HG03354 (cell line): Measurements from ENCODE around the gene SRF.
"Not testable (repeated sequence)": the region's sequence is repeated elsewhere in the genome, so short reads cannot be mapped to it uniquely, and the experiment has no call there.

Source experiments
- ATAC-seq: cut with Tn5 transposase; IDR thresholded peaks from one replicate; pipeline ENCODE4 v1.9.1; 2021; ENCODE audit warnings: mild to moderate bottlenecking; ENCODE audit not compliant: unreplicated experiment, poor library complexity, severe bottlenecking

The SRF gene

DNA sequence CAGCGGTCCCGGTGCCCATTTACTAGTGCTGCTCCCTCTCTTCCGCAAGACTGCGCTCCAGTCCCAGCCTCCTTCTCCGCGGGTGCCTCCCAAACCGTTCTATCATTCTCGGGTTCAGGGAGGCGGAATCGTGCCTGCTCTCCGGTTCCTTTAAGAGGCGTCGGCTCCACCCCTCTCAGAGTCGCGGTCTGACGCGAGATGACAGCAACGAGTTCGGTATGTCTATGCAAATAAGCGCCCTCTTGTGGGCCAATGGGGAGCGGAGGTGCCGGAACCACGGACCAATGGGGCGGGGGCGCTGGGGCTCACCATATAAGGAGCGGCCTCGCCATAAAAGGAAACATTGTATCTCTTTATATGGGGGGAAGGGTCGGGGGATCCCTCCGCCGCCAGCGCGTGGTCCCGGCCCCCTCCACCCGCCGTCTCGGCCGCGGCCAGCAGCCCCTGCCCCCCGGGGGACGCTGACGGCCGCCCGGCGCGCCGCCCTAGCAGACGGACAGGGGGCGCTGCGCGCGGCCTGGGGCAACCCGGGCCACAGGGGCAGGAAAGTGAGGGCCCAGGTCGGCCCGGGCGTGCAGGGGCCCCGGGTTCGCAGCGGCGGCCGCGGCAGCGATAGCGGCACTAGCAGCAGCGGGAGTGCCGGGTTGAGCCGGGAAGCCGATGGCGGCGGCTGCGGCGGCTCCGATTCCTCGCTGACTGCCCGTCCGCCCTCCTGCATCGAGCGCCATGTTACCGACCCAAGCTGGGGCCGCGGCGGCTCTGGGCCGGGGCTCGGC lies at the start of gene SRF:
Gene SRF (plus strand): TSS at position 339 of the 776 bp plus-strand sequence. CDS start 388 bp downstream, at position 727.
- peak; percentile 63 for ATAC-seq

DNA sequence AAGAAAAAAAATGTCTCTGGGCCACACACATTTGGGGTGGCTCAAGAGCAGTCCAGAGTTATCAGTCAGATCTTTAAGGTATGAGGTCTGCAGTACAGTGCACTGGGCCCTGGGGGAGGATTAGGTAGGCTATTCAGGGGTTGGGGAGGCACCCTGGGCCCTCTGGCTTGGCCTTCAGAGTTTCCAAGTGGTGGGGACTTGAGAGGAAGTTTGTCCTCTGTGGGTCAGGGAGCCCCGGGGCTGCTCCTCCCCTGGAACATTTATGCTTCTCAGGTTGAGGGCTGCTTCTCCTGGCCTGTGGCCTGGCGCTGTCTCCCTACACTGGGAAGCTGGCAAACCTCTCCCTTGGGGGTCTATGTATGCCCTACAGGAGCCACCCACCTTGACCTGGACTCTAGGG lies 48.9 kb upstream of the SRF start:
- no peak for ATAC-seq

DNA sequence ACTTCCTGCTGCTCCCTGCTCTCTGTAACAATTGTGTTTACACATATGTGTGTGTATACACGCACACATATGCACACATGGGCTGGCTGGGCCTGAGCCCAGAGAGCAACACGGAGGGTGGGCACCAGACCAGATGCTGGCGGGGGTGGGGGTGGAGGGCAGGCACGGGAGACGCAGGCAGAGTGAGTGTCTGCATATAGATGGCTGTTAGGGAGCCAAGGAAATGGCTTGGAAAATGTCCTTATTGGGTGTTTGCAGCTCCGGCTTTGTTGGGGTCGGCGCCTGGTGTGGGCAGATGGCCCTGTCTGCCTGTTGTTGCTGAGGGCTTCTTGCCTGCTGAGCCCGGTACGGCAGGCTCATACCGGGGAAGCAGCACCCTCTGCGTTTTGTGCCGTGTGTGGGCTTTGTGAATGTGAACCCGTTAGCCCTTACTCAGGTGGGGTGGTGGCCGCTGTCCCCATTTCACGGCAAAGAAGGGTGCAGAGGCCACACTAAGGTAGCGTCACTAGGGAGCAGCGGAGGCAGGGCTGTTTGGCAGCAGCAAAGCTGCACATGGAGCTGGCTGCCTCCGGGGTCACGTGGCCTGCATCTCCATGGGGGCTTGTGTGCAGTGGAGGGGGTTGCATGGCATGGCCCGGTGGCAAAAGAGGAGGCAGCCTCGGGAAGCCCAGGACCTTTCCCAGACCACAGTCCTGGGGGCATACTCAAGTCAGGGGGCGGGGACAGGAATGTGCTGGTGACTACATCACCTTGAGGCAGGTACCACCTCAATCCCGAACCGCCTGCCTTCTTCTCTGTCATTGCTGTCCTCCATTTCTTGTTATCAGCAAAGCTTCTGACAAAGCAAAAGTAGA lies 47.4 kb upstream of the SRF start:
- ATAC-seq: no peak

- no peak for ATAC-seq
Measured at GRCh38 chr6:43124481-43124880, 46.6 kb upstream of the SRF start.

DNA sequence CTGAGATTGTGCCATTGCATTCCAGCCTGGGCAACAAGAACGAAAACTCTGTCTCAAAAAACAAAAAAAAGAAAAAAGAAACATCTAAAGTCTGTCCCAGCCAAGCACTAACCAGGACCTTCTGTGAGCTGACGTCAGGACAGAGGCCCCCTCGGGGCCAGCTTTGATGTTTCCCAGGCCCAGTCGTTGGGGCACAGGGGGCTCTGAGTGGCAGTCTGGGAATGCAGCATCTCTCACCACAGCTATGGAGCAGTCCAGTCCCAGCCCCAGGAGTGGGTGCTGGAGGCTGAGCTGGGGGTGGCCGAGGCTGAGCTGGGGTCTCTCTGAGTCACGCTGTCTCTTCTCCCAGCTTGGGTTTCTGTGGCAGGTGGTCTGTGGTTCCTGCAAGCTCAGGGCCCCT lies 46.0 kb upstream of the SRF start:
- no peak for ATAC-seq

- no peak for ATAC-seq
Measured at GRCh38 chr6:43125555-43125954, 45.5 kb upstream of the SRF start.

DNA sequence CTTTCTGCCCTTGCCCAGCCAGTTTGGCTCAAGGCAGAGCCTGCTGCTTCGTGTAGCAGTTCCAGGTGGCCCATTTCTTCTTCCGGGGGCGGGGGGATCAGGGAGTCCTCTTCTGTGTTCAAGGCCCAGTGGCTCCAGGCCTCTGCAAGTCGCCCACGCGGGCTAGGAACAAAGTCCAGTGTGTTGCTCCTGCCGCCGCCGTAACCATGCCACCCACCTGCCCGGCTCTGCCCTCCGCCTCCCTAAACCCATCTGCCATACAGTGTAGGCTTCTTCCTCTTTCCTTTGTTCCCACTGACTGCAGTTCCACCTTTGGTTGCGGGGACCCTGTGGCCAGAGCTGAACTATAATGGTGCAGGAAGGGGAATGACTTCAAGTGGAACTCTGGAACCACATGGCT lies 43.9 kb upstream of the SRF start:
- ATAC-seq: no peak

DNA sequence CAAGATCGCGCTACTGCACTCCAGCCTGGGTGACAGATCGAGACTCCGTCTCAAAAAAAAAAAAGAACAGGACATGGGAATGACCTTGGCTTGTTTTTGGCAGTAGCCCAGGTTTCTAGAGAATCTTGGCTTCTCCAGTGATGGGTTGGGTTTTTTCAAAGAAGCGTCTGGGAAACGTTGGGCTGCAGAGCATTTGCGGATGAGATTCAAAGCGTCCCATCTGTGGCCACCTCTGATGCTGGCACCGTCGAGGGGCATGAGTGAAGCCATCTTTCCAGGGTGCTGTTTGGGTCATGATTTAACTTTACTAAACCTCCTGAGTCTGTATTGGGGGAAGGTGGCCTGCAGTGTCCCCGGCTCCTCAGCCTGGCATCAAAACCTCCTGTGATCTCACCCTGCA lies 43.2 kb upstream of the SRF start:
- no peak for ATAC-seq

- ATAC-seq: no peak
Measured at GRCh38 chr6:43128926-43129325, 42.1 kb upstream of the SRF start.

GRCh38 chr6:43129434-43130194 lies 41.5 kb upstream of the SRF start:
- ATAC-seq: no peak

GRCh38 chr6:43130429-43130828 lies 40.6 kb upstream of the SRF start:
- ATAC-seq: no peak

GRCh38 chr6:43131379-43131778 lies 39.7 kb upstream of the SRF start:
- not testable (repeated sequence) for ATAC-seq

GRCh38 chr6:43138267-43138666 lies 32.8 kb upstream of the SRF start:
- ATAC-seq: no peak

DNA sequence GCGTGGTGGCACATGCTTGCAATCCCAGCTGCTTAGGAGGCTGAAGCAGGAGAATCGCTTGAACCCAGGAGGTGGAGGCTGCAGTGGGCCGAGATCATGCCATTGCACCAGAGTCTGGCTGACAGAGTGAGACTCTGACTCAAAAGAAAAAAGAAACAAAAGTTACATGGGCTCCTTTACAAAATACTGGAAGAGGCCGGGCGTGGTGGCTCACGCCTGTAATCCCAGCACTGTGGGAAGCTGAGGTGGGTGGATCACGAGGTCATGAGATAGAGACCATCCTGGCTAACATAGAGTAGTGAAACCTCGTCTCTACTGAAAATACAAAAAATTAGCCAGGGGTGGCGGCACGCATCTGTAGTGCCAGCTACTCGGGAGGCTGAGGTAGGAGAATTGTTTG lies 31.1 kb upstream of the SRF start:
- ATAC-seq: not testable (repeated sequence)

GRCh38 chr6:43141644-43142043 lies 29.4 kb upstream of the SRF start:
- ATAC-seq: no peak

GRCh38 chr6:43142101-43142500 lies 29.0 kb upstream of the SRF start:
- ATAC-seq: no peak

GRCh38 chr6:43143235-43144128 lies 27.6 kb upstream of the SRF start:
- ATAC-seq: peak; percentile 84

DNA sequence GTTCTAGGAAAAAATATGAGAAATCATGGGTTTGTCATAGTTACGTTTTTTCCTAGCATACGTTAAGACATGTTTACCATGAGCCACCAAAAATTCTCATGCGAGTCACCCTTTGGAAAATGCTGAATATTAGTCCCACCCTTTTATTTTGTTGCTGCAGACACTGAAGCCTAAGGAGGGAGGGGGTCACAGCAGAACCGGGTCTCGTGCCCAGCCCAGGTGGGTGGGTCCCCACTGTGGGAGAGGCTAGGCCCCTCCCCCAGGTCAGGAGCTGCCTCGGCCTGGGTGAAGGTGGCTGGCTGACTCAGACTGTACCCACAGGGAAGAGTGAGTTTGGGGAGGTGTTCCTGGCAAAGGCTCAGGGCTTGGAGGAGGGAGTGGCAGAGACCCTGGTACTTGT lies 26.2 kb upstream of the SRF start:
- no peak for ATAC-seq

DNA sequence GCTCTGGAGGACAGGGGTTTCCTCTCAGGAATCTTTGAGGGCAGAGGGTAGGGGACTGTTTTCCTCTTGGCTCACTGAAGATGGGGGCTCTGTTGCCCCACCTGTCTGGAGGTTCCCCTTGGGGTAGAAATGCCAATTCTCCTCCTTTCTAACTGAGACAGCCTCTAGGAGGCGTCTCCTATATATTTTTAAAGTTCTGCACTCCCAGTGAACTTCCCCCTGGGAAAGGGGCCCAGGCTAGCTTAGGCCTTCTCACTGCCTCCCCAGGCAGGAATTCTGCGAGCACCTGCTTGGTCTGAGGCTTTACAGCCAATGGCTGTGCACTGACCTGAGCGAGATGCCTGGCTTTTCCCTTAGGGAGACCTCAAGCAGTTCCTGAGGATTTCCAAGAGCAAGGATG lies 24.8 kb upstream of the SRF start:
- no peak for ATAC-seq
